Daoy (cell line): Measurements from ENCODE around the gene CHFR. TPM values are rescaled to one million over a fixed set of nuclear protein-coding genes. Genes with fewer than 3 reads are reported as not detected.
"Not testable (repeated sequence)": the region's sequence is repeated elsewhere in the genome, so short reads cannot be mapped to it uniquely, and the experiment has no call there.

Experiments
- DNase-seq: peaks from one replicate; pipeline ENCODE4 v3.0.0-alpha.2; 2015; ENCODE audit warnings: low read depth
- total RNA-seq: library from RNA; depleted of rRNA; stranded (reverse); fragments of >200 nt; shearing (Covaris generic); gene quantifications from 2 replicates; pipeline ENCODE4 v1.2.3, GENCODE V29; 2014; rRNA removed

The CHFR gene
- total RNA-seq, 1 experiment from 2014 or later, result 16.4 TPM

- not testable (repeated sequence) for DNase-seq
Measured at GRCh38 chr12:132809391-132809790, 78.0 kb downstream of the CHFR start.

DNA sequence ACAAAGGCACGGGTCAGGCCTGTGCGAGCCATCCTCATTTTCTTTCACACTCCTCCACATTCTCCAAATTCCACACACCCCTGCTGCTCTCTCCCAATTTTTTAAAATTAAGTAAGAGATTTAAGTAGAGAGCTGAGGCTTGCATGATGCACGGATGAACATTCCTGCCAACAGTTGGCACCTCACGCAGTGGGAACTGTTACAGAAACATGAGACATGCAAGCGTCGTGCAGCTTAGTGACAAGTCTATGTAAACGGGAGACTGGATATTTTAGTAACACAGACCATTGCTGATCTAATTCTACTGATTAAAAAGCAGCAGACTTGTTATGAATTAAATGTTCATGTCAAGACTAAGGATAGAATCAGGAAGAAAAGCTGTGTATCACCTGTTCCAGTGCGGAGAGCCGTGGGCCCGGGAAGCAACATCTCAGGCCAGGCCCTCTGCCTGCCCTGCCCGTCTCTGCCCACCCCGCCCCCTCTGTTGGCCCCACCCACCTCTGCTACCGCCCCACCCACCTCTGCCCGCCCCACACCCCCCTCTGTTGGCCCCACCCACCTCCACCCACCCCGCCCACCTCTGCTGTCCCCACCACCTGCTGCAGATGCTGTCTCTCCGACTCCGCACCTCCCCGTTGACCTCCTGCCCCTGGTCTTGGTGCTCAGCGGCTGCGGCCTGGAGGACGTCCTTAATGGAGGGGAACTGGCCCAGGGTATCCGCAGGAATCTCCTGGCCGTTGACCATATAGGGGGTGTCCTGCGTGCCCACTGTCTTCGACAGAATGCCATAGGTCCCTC, 79.9 kb downstream of the CHFR start:
- DNase-seq, result no peak

DNA sequence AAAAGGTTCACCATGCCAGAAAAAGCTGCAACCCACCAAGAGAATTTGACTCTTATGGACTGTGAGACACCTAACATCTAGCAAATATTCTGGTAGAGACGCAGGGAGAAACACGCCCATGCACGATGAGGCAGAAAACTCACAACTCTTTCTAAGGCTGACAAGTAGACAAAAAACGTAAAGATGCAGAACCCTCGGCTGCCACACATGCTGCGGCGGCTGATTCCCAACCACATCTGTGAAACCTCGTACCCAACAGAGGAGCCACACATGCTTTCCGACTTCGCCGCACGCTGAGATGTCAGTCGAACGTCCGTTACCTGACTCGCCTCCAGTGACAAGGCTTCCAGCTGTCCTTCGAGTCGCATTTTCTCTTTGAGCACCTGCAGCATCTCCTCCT, 80.5 kb downstream of the CHFR start:
- no peak for DNase-seq

- DNase-seq, result no peak
Measured at GRCh38 chr12:132804426-132804861, 83.0 kb downstream of the CHFR start.

DNA sequence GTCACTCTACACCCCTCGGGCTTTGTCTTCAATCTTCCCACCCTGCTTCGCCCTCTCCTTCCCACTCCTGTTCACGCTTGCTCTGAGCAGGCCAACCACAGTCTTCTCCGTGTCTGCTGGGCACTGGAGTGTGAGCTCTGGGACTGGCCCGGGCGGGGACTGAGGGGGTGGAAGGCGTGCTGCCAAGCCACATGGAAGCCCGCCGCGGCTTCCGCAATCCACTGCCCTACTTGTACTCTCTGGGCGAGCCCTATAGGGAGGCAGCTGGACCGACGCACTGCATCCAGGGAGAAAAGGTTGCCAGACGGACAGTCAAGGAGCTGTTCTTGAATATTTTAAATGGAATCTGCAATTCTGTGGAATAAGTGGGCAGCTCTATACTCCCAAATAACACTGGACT, 83.5 kb downstream of the CHFR start:
- no peak for DNase-seq

GRCh38 chr12:132803125-132803524, 84.3 kb downstream of the CHFR start:
- no peak for DNase-seq

DNA sequence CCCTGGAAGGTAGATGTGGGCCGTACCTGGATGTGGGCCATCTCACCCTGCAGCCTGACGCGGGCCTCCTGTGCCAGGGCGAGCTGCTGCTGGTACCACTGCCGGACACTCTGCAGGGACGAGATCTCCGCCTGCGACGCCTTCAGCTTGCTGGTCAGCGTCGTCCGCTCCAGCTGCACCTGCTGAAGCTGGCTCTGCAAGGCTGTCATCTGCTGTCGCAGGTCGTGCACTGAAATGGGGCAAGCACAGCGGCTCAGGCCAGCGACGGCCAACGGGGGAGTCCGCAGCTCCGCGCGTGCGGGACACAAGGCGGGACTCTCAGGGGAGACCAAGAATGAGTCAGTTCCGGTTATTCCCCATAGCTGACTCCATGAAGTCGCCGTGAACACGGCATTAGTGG, 85.7 kb downstream of the CHFR start:
- DNase-seq, result no peak

DNA sequence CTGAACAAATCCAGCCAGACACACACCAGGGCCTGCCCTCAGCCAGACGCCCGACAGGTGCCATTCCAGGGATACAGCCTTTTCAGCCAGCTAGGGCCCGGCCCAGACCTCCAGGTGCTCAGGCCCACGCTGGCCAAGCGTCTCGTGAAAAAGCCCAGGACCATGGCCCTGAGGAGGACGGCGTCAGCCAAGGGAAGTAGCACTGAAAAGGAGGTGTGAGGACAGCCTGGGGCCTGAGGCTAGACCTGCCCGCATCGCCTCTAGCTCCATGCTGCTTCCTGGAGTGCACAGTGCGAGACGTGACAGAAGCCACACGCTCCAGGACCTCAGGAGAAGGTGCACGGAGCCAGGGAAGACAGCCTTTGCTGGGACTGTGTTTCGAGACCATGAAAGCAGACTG, 88.6 kb downstream of the CHFR start:
- DNase-seq, result no peak

GRCh38 chr12:132797820-132798570, 89.4 kb downstream of the CHFR start:
- DNase-seq, result no peak

- DNase-seq, result no peak
Measured at GRCh38 chr12:132795847-132796246, 91.6 kb downstream of the CHFR start.

GRCh38 chr12:132791940-132792339, 95.5 kb downstream of the CHFR start:
- DNase-seq, result not testable (repeated sequence)

DNA sequence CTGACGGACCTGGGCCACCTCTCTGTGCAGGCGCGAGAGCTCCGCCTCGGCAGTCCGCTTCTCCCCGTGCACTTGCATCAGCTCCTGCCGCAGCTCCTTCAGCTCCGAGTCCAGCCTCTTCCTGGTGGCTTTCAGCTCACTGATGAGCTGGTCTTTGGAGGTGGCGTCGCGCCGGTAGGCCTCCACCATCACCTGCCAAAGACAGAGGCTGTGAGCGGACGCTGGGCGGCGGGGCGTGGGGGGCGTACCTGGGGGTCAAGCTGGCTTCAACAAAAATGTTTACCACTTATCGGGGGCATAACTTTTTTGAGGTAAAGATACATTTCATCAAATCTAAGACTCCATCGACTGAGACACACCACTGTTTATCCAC, 98.3 kb downstream of the CHFR start:
- DNase-seq, result no peak

DNA sequence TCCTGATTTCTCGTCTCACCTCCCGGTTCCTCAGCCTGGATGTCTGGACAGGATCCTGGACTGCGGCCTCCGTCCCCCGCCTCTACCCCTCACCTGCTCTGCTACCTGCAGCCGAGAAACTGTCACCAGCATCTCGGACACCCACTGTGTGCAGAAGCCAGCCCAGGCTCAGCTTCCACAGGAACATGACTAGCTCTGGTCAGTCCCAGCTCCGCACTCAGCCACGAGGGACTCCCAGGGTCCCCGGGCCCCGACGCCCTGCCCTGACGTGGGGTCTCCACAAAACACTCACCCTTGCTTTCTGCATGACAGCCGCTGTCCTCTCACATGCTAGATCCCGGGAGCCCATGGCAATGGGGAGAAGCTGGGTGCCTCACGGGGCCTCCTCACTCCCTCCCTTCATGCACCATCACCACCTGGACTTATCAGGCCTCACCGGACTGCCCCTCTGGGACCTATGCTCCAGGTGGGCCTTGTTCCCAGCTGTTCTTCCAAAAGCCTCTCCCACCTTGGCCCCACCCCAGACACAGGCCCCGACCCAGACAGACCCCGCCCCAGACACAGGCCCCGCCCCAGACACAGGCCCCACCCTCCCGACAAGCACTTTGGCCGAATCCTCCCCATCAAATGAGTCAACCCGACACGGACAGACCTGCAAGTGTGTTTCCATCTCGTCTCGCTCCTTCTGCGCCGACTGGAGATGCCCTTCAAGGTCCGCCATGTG, 98.9 kb downstream of the CHFR start:
- no peak for DNase-seq

GRCh38 chr12:132787877-132788276, 99.5 kb downstream of the CHFR start:
- DNase-seq, result no peak

DNA sequence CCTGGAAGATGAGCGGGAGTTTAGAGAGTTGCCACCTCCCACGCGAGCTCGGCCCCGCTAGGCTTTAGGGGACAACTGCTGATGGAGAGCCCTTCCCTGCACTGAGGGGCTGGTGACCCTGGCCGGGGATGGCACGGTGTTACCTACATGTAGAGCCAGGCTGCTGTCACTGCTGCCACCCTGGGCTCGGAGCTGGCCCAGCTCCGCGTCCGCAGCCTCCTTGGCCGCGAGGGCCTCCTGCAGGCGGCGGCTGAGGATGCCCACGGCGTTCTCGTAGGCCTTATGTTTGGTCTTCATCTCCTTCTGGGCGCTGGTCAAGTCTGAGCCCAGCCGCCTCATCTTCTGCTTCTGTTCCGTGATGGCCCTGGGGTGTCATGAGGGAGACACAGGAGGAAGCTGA, 101.2 kb downstream of the CHFR start:
- no peak for DNase-seq

GRCh38 chr12:132784580-132784979, 102.8 kb downstream of the CHFR start:
- no peak for DNase-seq

DNA sequence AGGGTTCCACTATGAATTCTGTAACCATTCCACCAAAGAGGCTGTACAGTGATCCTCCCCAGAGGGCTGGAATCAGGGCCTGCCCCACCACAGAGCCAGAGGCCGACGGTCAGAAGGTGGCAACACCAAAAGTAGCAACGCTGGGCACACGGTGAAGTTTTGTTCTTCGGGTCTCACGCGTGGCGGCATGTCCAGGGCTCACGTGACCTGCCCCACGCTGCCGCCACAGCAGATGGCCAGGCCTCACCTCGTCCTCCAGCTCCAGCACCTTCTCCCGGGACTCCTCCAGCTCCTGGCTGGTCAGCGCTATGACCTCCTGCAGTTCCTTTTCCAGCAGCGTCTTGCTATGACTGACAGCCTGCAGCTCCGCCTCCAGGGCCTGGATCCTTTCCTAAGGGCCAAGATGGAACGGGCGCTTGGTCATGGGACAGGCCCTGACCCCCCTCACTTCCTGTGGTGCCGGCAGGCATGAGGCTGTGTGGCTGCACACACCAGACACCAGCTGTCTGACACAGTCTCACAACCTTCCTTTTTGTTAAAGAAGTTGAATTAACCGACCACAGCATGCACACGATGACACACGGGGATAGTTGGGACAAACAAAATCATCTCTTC, 103.4 kb downstream of the CHFR start:
- no peak for DNase-seq

Other genes starting within 250 kb of the CHFR start
- gene POLE, start 200.3 kb downstream of the CHFR start, total RNA-seq, result 13.6 and 23.5 TPM in 2 replicates
- gene PXMP2, start 200.0 kb downstream of the CHFR start, total RNA-seq, result 34.0 and 41.8 TPM in 2 replicates
- 73.5 and 94.1 TPM in 2 replicates for gene PGAM5, start 176.8 kb downstream of the CHFR start, total RNA-seq
- gene ANKLE2, start 125.8 kb downstream of the CHFR start, total RNA-seq, result 83.8 and 104 TPM in 2 replicates
- gene GOLGA3, start 58.7 kb downstream of the CHFR start, total RNA-seq, result 64.1 and 89.3 TPM in 2 replicates
- gene ZNF605, start 68.7 kb upstream of the CHFR start, total RNA-seq, result 2.5 TPM in 2 replicates
- gene ZNF26, start 98.8 kb upstream of the CHFR start, total RNA-seq, result 6.9 and 9.8 TPM in 2 replicates
- gene ZNF84, start 149.9 kb upstream of the CHFR start, total RNA-seq, result 11.3 and 15.7 TPM in 2 replicates
- gene ZNF140, start 193.3 kb upstream of the CHFR start, total RNA-seq, result 8.6 and 9.1 TPM in 2 replicates
- 0.51 and 0.77 TPM in 2 replicates for gene ZNF891, start 242.7 kb upstream of the CHFR start, total RNA-seq
- gene ZNF10, start 243.0 kb upstream of the CHFR start, total RNA-seq, result 3.0 and 5.8 TPM in 2 replicates